Ovary (tissue), 10 donors: ENCODE data around the gene DYNC2I2. TPM values are rescaled to one million over a fixed set of nuclear protein-coding genes. Genes with fewer than 3 reads are reported as not detected.

ENCODE experiments used
- DNase-seq, 5 donors: peaks; one replicate each; pipeline ENCODE4 v3.0.0-alpha.2; 2019 to 2020
- H3K27ac ChIP-seq, 2 donors: fragments of 200-600 bp; one replicate each; pipeline versions ENCODE4 v1.5.1 to v1.8.0; 2019 to 2022
- H3K27me3 ChIP-seq: fragments of 200-600 bp; one replicate; pipeline ENCODE4 v1.8.0; 2022
- H3K36me3 ChIP-seq: fragments of 200-600 bp; sonication (generic); one replicate; pipeline ENCODE4 v1.5.1; 2019
- H3K4me1 ChIP-seq: one replicate; pipeline ENCODE4 v1.8.1; 2013; ENCODE audit warnings: mild to moderate bottlenecking, moderate library complexity; ENCODE audit not compliant: insufficient read depth
- H3K4me3 ChIP-seq: fragments of 200-600 bp; sonication (generic); one replicate; pipeline ENCODE4 v1.5.1; 2017
- H3K9me3 ChIP-seq, 2 donors: fragments of 200-600 bp in 1 of 2; sonication (generic) in 1 of 2; one replicate each; pipeline versions ENCODE4 v1.5.1 to v1.8.1; 2013 to 2019; ENCODE audit warnings: mild to moderate bottlenecking in 1 of 2, moderate library complexity in 1 of 2
- EP300 ChIP-seq: sonication (generic); formaldehyde crosslinking; IDR thresholded peaks from one replicate; pipeline ENCODE4 v1.6.1; 2017; ENCODE audit warnings: antibody characterized with exemption
- POLR2A ChIP-seq: fragments of 450-650 bp; IDR thresholded peaks from one replicate; pipeline ENCODE4 v1.6.1; 2017; ENCODE audit warnings: antibody characterized with exemption, mild to moderate bottlenecking, moderate library complexity
- WGBS, 3 donors: extraction: QIAGEN DNeasy Blood & Tissue Kit in 1 of 3; methylation state at CpG; one replicate each; pipeline versions ENCODE4 v1.1.5 to v1.1.7; 2013 to 2017; 5-methylcytosine and 5-hydroxymethylcytosine counted together
- intact Hi-C, 4 donors: fragments of 100-400 bp; cut with DNase I; formaldehyde crosslinking; loops; one replicate each; pipeline versions ENCODE4 v1.11.0 to v1.15.1; 2022 to 2023
- long read RNA-seq, 3 donors: library from polyadenylated mRNA in 2 of 3; unstranded in 2 of 3; transcript quantifications; one replicate each; pipeline ENCODE4 v2.0.0 and lab custom pipeline, GENCODE V29; 2021 to 2026
- polyA plus RNA-seq, 2 donors: library from polyadenylated mRNA; stranded (reverse); fragments of 200-250 nt in 1 of 2; fragments of 350-450 nt in 1 of 2; fragmentation: Illumina TruSeq in 1 of 2; extraction: RNeasy Lipid Tissue Mini Kit (QIAGEN cat#74804) in 1 of 2; gene quantifications; one replicate each; pipeline ENCODE4 v1.2.3, GENCODE V29; 2013 to 2014
- total RNA-seq, 7 donors: library from RNA; depleted of rRNA in 2 of 7; stranded (reverse); fragments of >200 nt in 2 of 7; fragmentation: NEBNext Ultra II Directional in 3 of 7; extraction: Animal tissue kit (Norgen Biotek cat#: 25700) in 3 of 7; gene quantifications; one replicate each; pipeline versions ENCODE4 v1.1.0 to v1.2.4, GENCODE V29; 2016 to 2023
- TF ChIP-seq, protein P1 (sequence below), 3 donors: fragments of 450-650 bp in 2 of 3; fragments of 200-600 bp in 1 of 3; IDR thresholded peaks; one replicate each; pipeline versions ENCODE4 v1.5.1 to v1.8.0; 2016 to 2022; ENCODE audit warnings: antibody characterized with exemption in 3 of 3, mild to moderate bottlenecking in 1 of 3
- donor health status: DM: no; HTN: no; CAD: no; lungs with moderate emphysema.
- donor health status: DM: no; HTN: no; CAD: no.
- donor health status: Bipolar disorder and iron deficiency.
- donor health status: DM: yes; HTN: yes; CAD: no.
- donor health status: DM: no; HTN: no; CAD: no.
- donor health status: DM: yes; HTN: yes; CAD: no.

Gene DYNC2I2
- total RNA-seq (10 to 100 TPM; 17.7 to 87.5 (median 25.8) TPM), polyA plus RNA-seq (10 to 100 TPM in 1 of 2 donors, 1 to 10 TPM in 1; 2.0 to 28.0 TPM)
- long read RNA-seq, donor 1, transcript WDR34-201 (9 exons, 1,755 nt) = major isoform, 221 of 287 reads
- long read RNA-seq, donor 1, partial matches to known transcripts = 7 of 287 reads
- long read RNA-seq, donor 1, other reads (novel, unspliced or antisense) = 59 of 287 reads
- long read RNA-seq, donor 2, transcript WDR34-201 (9 exons, 1,755 nt) = major isoform, 35 of 63 reads
- long read RNA-seq, donor 2, partial matches to known transcripts = 28 of 63 reads
- long read RNA-seq, donor 2, other reads (novel, unspliced or antisense) = 0 of 63 reads
- long read RNA-seq, donor 3, transcript WDR34-201 (9 exons, 1,755 nt) = major isoform, 55 of 79 reads
- long read RNA-seq, donor 3, partial matches to known transcripts = 3 of 79 reads
- long read RNA-seq, donor 3, other reads (novel, unspliced or antisense) = 21 of 79 reads

GRCh38 chr9:128656416-128657343 is at the start of gene DYNC2I2:
Gene DYNC2I2, minus strand, starts transcription at chr9:128656847. Its CDS starts 121 bp downstream, at chr9:128656726.
- peak within 1 kb of the TSS; percentile 93 to 99 for H3K27ac ChIP-seq
- no peaks in the 10 kb centered on the region for H3K4me1 ChIP-seq
- 1% methylated on average over 55 to 86 of the region's 86 CpGs for WGBS, 3 donors
- H3K9me3 ChIP-seq = no peaks in the 10 kb centered on the region
- DNase-seq = peak; percentile 96 to 98 (median 97)
- H3K36me3 ChIP-seq = no peaks in the 10 kb centered on the region
- TF ChIP-seq EP300 (peak; percentile 33), POLR2A (peak; percentile 38)
- TF ChIP-seq, protein P1, sequence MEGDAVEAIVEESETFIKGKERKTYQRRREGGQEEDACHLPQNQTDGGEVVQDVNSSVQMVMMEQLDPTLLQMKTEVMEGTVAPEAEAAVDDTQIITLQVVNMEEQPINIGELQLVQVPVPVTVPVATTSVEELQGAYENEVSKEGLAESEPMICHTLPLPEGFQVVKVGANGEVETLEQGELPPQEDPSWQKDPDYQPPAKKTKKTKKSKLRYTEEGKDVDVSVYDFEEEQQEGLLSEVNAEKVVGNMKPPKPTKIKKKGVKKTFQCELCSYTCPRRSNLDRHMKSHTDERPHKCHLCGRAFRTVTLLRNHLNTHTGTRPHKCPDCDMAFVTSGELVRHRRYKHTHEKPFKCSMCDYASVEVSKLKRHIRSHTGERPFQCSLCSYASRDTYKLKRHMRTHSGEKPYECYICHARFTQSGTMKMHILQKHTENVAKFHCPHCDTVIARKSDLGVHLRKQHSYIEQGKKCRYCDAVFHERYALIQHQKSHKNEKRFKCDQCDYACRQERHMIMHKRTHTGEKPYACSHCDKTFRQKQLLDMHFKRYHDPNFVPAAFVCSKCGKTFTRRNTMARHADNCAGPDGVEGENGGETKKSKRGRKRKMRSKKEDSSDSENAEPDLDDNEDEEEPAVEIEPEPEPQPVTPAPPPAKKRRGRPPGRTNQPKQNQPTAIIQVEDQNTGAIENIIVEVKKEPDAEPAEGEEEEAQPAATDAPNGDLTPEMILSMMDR (IDR thresholded peaks at IDR 0.05) = peak in 1 of 3 donors; percentile 22
- H3K4me3 ChIP-seq = peak within 1 kb of the TSS; percentile 61
- H3K27me3 ChIP-seq = no peaks in the 10 kb centered on the region
- intact Hi-C loops = no loop called here

GRCh38 chr9:128706045-128706444 is 49.4 kb upstream of the DYNC2I2 start:
- WGBS, 3 donors = 88 to 100% (median 97%) methylated on average over 1 of the region's 1 CpG
- Histone ChIP-seq H3K27me3 (no peaks in the 10 kb centered on the region), H3K27ac (no peak overlapping the region), H3K4me1 (peaks cover 1% of the 10 kb centered on the region), H3K36me3 (no peaks in the 10 kb centered on the region), H3K9me3 (no peaks in the 10 kb centered on the region), H3K4me3 (no peak overlapping the region)
- no peak for TF ChIP-seq EP300
- TF ChIP-seq, protein P1 (IDR thresholded peaks at IDR 0.05) = no peak
- TF ChIP-seq POLR2A = no peak
- intact Hi-C loops = no loop called here
- peak in 2 of 5 donors; percentile 6 to 17 for DNase-seq

- Histone ChIP-seq H3K27ac (no peak overlapping the region), H3K4me3 (no peak overlapping the region), H3K4me1 (peaks cover 1% of the 10 kb centered on the region), H3K9me3 (no peaks in the 10 kb centered on the region), H3K27me3 (no peaks in the 10 kb centered on the region), H3K36me3 (no peaks in the 10 kb centered on the region)
- TF ChIP-seq POLR2A (no peak), EP300 (no peak)
- TF ChIP-seq, protein P1 (IDR thresholded peaks at IDR 0.05) = no peak
- DNase-seq = peak in 2 of 5 donors; percentile 8 to 29
- 85 to 89% (median 88%) methylated on average over 34 to 36 of the region's 36 CpGs for WGBS, 3 donors
- intact Hi-C loops = no loop called here
Measured at GRCh38 chr9:128705051-128705965, 48.7 kb upstream of the DYNC2I2 start.
